Lung (tissue), 16 donors: Measurements from ENCODE around the gene SMC1A. TPM values are rescaled to one million over a fixed set of nuclear protein-coding genes. Genes with fewer than 3 reads are reported as not detected.
"Not testable (repeated sequence)": the region's sequence is repeated elsewhere in the genome, so short reads cannot be mapped to it uniquely, and the experiment has no call there.

Experiments
- ATAC-seq: fragments of 200-7000 bp; cut with Tn5 transposase; one replicate; pipeline ENCODE4 v1.9.1; 2020; ENCODE audit warnings: moderate number of reproducible peaks; ENCODE audit not compliant: insufficient read depth, low FRiP score
- DNase-seq, 3 donors: peaks; one replicate each; pipeline ENCODE4 v3.0.0-alpha.2; 2013 to 2017
- H3K27ac ChIP-seq, 2 donors: one replicate each; pipeline ENCODE4 v1.5.1; 2013; ENCODE audit warnings: mild to moderate bottlenecking in 2 of 2, moderate library complexity in 2 of 2, control low read depth in 1 of 2, inconsistent platforms in 1 of 2, low read depth in 1 of 2, low read length in 1 of 2
- H3K27me3 ChIP-seq, 3 donors: one replicate each; pipeline ENCODE4 v1.5.1; 2013; ENCODE audit warnings: low read length in 2 of 3; ENCODE audit not compliant: control insufficient read depth in 3 of 3, insufficient read depth in 3 of 3
- H3K36me3 ChIP-seq, 4 donors: one replicate each; pipeline ENCODE4 v1.5.1; 2013; ENCODE audit warnings: low read length in 4 of 4, mild to moderate bottlenecking in 1 of 4, moderate library complexity in 1 of 4; ENCODE audit not compliant: control insufficient read depth in 4 of 4, insufficient read depth in 4 of 4
- H3K4me1 ChIP-seq, 5 donors: one replicate each; pipeline ENCODE4 v1.5.1; 2013; ENCODE audit warnings: low read length in 5 of 5, mild to moderate bottlenecking in 2 of 5, moderate library complexity in 1 of 5; ENCODE audit not compliant: control insufficient read depth in 5 of 5, insufficient read depth in 5 of 5
- H3K4me3 ChIP-seq: one replicate; pipeline ENCODE4 v1.5.1; 2013; ENCODE audit warnings: mild to moderate bottlenecking, control low read depth, moderate library complexity
- H3K9ac ChIP-seq, 2 donors: one replicate each; pipeline ENCODE4 v1.5.1; 2013; ENCODE audit warnings: low read length in 2 of 2, control low read depth in 1 of 2; ENCODE audit not compliant: insufficient read depth in 1 of 2
- H3K9me3 ChIP-seq, 4 donors: one replicate each; pipeline ENCODE4 v1.5.1; 2013; ENCODE audit warnings: low read length in 3 of 4, mild to moderate bottlenecking in 1 of 4, moderate library complexity in 1 of 4; ENCODE audit not compliant: control insufficient read depth in 4 of 4, insufficient read depth in 3 of 4
- CTCF ChIP-seq: IDR thresholded peaks from 2 replicates; pipeline ENCODE4 v1.5.1; 2012; ENCODE audit warnings: mild to moderate bottlenecking; ENCODE audit errors: control extremely low read depth, extremely low read depth
- WGBS, 2 donors: extraction: QIAGEN DNeasy Blood & Tissue Kit; methylation state at CpG; one replicate each; pipeline ENCODE4 v1.1.7; 2013; 5-methylcytosine and 5-hydroxymethylcytosine counted together
- long read RNA-seq, 5 donors: transcript quantifications; one replicate each; lab custom pipeline, GENCODE V29; 2026
- polyA plus RNA-seq, 2 donors: library from polyadenylated mRNA; stranded (reverse); fragments of 200-250 nt; gene quantifications; one replicate each; pipeline ENCODE4 v1.2.1, GENCODE V29; 2013
- total RNA-seq, 2 donors: library from RNA; depleted of rRNA in 1 of 2; stranded (reverse); fragments of >200 nt in 1 of 2; gene quantifications; one replicate each; pipeline ENCODE4 v1.2.1, GENCODE V29; 2014 to 2021
- donor health status: control.
- donor health status: control.
- donor health status: Bipolar disorder and iron deficiency.
- donor health status: healthy.
- donor health status: DM: yes; HTN: yes; CAD: no.

SMC1A gene
- 10 to 100 TPM; 27.8 to 56.2 TPM for total RNA-seq
- polyA plus RNA-seq, result 10 to 100 TPM; 11.2 to 17.1 TPM
- long read RNA-seq, donor 1, partial matches to known transcripts, result 7 of 14 reads
- long read RNA-seq, donor 1, other reads (novel, unspliced or antisense), result 7 of 14 reads
- long read RNA-seq, donor 2, result 0 reads
- long read RNA-seq, donor 3, result 0 reads
- long read RNA-seq, donor 4, result 0 reads
- long read RNA-seq, donor 5, partial matches to known transcripts, result 20 of 20 reads
- long read RNA-seq, donor 5, other reads (novel, unspliced or antisense), result 0 of 20 reads

GRCh38 chrX:53422086-53422860 lies at the start of gene SMC1A:
Gene SMC1A (minus strand): TSS chrX:53422654. CDS start chrX:53422600, 54 bp downstream.
- DNase-seq, result peak; percentile 97 to 99 (median 99)
- Histone ChIP-seq H3K27me3 (peaks cover 0 to 8% (median 5%) of the 10 kb centered on the region in 3 donors), H3K4me3 (peak within 1 kb of the TSS; percentile 70), H3K9ac (peak within 1 kb of the TSS; percentile 89 to 92), H3K4me1 (peaks cover 0 to 15% (median 3%) of the 10 kb centered on the region in 5 donors), H3K9me3 (no peaks in the 10 kb centered on the region), H3K36me3 (peaks cover 0 to 4% (median 0%) of the 10 kb centered on the region in 4 donors), H3K27ac (peak within 1 kb of the TSS; percentile 82 to 93)
- WGBS, 2 donors, result 0 to 1% methylated on average over 58 to 75 of the region's 75 CpGs
- TF ChIP-seq CTCF, result no peak
- peak; percentile 98 for ATAC-seq

- WGBS, 2 donors, result 70 to 77% methylated on average over 3 of the region's 3 CpGs
- H3K36me3 ChIP-seq, result no peaks in the 10 kb centered on the region
- DNase-seq, result no peak
- H3K4me1 ChIP-seq, result no peaks in the 10 kb centered on the region
- H3K27me3 ChIP-seq, result peaks cover 0 to 22% (median 10%) of the 10 kb centered on the region in 3 donors
- no peak for ATAC-seq
- H3K27ac ChIP-seq, result no peak overlapping the region
- H3K4me3 ChIP-seq, result no peak overlapping the region
- TF ChIP-seq CTCF, result no peak
- H3K9me3 ChIP-seq, result no peaks in the 10 kb centered on the region
- H3K9ac ChIP-seq, result no peak overlapping the region
Observed at GRCh38 chrX:53471346-53471745, 48.9 kb upstream of the SMC1A start.

- H3K4me3 ChIP-seq, H3K4me1 ChIP-seq, H3K9ac ChIP-seq, ATAC-seq, DNase-seq, H3K9me3 ChIP-seq, H3K27ac ChIP-seq, H3K36me3 ChIP-seq: not testable (repeated sequence)
- 85 to 97% methylated on average over 3 of the region's 3 CpGs for WGBS, 2 donors
- peaks cover 0 to 13% (median 8%) of the 10 kb centered on the region in 3 donors for H3K27me3 ChIP-seq
Observed at GRCh38 chrX:53468659-53469058, 46.2 kb upstream of the SMC1A start.

- whole genome bisulfite sequencing, 2 donors, result 45 to 54% methylated on average over 5 of the region's 5 CpGs
- H3K4me1 ChIP-seq, result no peaks in the 10 kb centered on the region
- H3K4me3 ChIP-seq, result no peak overlapping the region
- no peaks in the 10 kb centered on the region for H3K36me3 ChIP-seq
- H3K27ac ChIP-seq, result no peak overlapping the region
- TF ChIP-seq CTCF, result no peak
- H3K9ac ChIP-seq, result no peak overlapping the region
- peaks cover 3 to 32% (median 16%) of the 10 kb centered on the region in 3 donors for H3K27me3 ChIP-seq
- DNase-seq (no peak), ATAC-seq (no peak)
- no peaks in the 10 kb centered on the region for H3K9me3 ChIP-seq
Observed at GRCh38 chrX:53458082-53458481, 35.6 kb upstream of the SMC1A start.
